NT2/D1 (cell line): Measurements from ENCODE around the gene OSMR.

Experiments used
- SUZ12 ChIP-seq: IDR thresholded peaks from 2 replicates; pipeline ENCODE4 v1.6.1; 2011; ENCODE audit not compliant: insufficient read length, insufficient read depth; ENCODE audit errors: extremely low read depth
- YY1 ChIP-seq: IDR thresholded peaks from 2 replicates; pipeline ENCODE4 v1.6.1; 2011; ENCODE audit not compliant: insufficient read length, insufficient read depth

GRCh38 chr5:38948501-38948900, 102.7 kb downstream of the OSMR start:
- TF ChIP-seq SUZ12 (no peak), YY1 (no peak)
